Trophoblast cell (in vitro differentiated cells and primary cell): ENCODE results near the gene CHAF1B.
A peak's percentile ranks its signal among the peaks of the same experiment; 100 is the strongest.

Source experiments
- DNase-seq, 2 donors: peaks; one replicate each; pipeline ENCODE4 v3.0.0-alpha.2; 2016
- H2AFZ ChIP-seq: 2 replicates; pipeline ENCODE4 v1.6.1; 2013; ENCODE audit warnings: low read length, moderate library complexity, mild to moderate bottlenecking; ENCODE audit not compliant: insufficient read depth, poor library complexity
- H2AK5ac ChIP-seq: 2 replicates; pipeline ENCODE4 v1.6.1; 2013; ENCODE audit warnings: mild to moderate bottlenecking, low read length
- H2BK120ac ChIP-seq: 2 replicates; pipeline ENCODE4 v1.6.1; 2013; ENCODE audit warnings: low read length, mild to moderate bottlenecking, moderate library complexity; ENCODE audit not compliant: insufficient read depth, poor library complexity
- H2BK12ac ChIP-seq: 2 replicates; pipeline ENCODE4 v1.6.1; 2013; ENCODE audit warnings: mild to moderate bottlenecking, low read length, moderate library complexity
- H2BK5ac ChIP-seq: 2 replicates; pipeline ENCODE4 v1.6.1; 2013; ENCODE audit warnings: low read length, low read depth, moderate library complexity, mild to moderate bottlenecking; ENCODE audit not compliant: poor library complexity
- H3K14ac ChIP-seq: 2 replicates; pipeline ENCODE4 v1.6.1; 2013; ENCODE audit warnings: mild to moderate bottlenecking, low read length
- H3K18ac ChIP-seq: 2 replicates; pipeline ENCODE4 v1.6.1; 2013; ENCODE audit warnings: mild to moderate bottlenecking, low read length
- H3K23ac ChIP-seq: 2 replicates; pipeline ENCODE4 v1.6.1; 2013; ENCODE audit warnings: low read length
- H3K27ac ChIP-seq: 2 replicates; pipeline ENCODE4 v1.5.1; 2013; ENCODE audit warnings: low read depth, mild to moderate bottlenecking, inconsistent platforms, low read length, moderate library complexity
- H3K27me3 ChIP-seq: 2 replicates; pipeline ENCODE4 v1.6.1; 2013; ENCODE audit warnings: inconsistent platforms, mild to moderate bottlenecking, low read length, moderate library complexity; ENCODE audit not compliant: insufficient read depth
- H3K36me3 ChIP-seq, 2 experiments: 1 replicate in 1 of 2; 2 replicates in 1 of 2; pipeline ENCODE4 v1.6.1; 2013; ENCODE audit warnings: low read length in 2 of 2, mild to moderate bottlenecking in 2 of 2, moderate library complexity in 1 of 2; ENCODE audit not compliant: insufficient read depth in 2 of 2, control insufficient read depth in 1 of 2
- H3K4ac ChIP-seq: 2 replicates; pipeline ENCODE4 v1.6.1; 2013; ENCODE audit warnings: low read depth, mild to moderate bottlenecking, low read length, moderate library complexity
- H3K4me1 ChIP-seq, 2 experiments: 1 replicate in 1 of 2; 2 replicates in 1 of 2; pipeline ENCODE4 v1.6.1; 2013; ENCODE audit warnings: low read length in 2 of 2, mild to moderate bottlenecking in 2 of 2, moderate library complexity in 1 of 2; ENCODE audit not compliant: insufficient read depth in 2 of 2, control insufficient read depth in 1 of 2
- H3K4me2 ChIP-seq: 2 replicates; pipeline ENCODE4 v1.6.1; 2013; ENCODE audit warnings: inconsistent platforms, mild to moderate bottlenecking, low read length, moderate library complexity
- H3K4me3 ChIP-seq: 2 replicates; pipeline ENCODE4 v1.5.1; 2013; ENCODE audit warnings: mild to moderate bottlenecking, low read depth, low read length, inconsistent platforms
- H3K79me1 ChIP-seq: one replicate; pipeline ENCODE4 v1.6.1; 2013; ENCODE audit warnings: low read length
- H3K79me2 ChIP-seq: 2 replicates; pipeline ENCODE4 v1.6.1; 2013; ENCODE audit warnings: low read length, mild to moderate bottlenecking; ENCODE audit not compliant: control insufficient read depth, insufficient read depth, poor library complexity
- H3K9ac ChIP-seq: 2 replicates; pipeline ENCODE4 v1.6.1; 2013; ENCODE audit warnings: mild to moderate bottlenecking, low read length
- H3K9me3 ChIP-seq: 2 replicates; pipeline ENCODE4 v1.6.1; 2013; ENCODE audit warnings: low read depth, mild to moderate bottlenecking, control low read depth, inconsistent platforms, low read length; ENCODE audit not compliant: insufficient read depth
- H4K12ac ChIP-seq: 2 replicates; pipeline ENCODE4 v1.6.1; 2013; ENCODE audit warnings: low read depth, mild to moderate bottlenecking, low read length, moderate library complexity
- H4K8ac ChIP-seq: 2 replicates; pipeline ENCODE4 v1.6.1; 2013; ENCODE audit warnings: low read depth, mild to moderate bottlenecking, low read length, moderate library complexity
- H4K91ac ChIP-seq: one replicate; pipeline ENCODE4 v1.6.1; 2013; ENCODE audit warnings: low read depth, mild to moderate bottlenecking, low read length, moderate library complexity
- WGBS: extraction: QIAGEN DNeasy Blood & Tissue Kit; methylation state at CpG from one replicate; pipeline ENCODE4 v1.1.7; 2013; ENCODE audit warnings: missing lambda C conversion rate; ENCODE audit not compliant: insufficient read length, insufficient coverage; ENCODE audit errors: extremely low coverage; 5-methylcytosine and 5-hydroxymethylcytosine counted together

Gene CHAF1B

GRCh38 chr21:36419996-36420395 lies 34.8 kb downstream of the CHAF1B start:
- no peak overlapping the region for H3K23ac ChIP-seq
- WGBS, result no CpG with 5 or more reads among the region's 8 CpGs
- no peak overlapping the region for H2BK12ac ChIP-seq
- no peak overlapping the region for H3K4me2 ChIP-seq
- peaks cover 5 to 10% of the 10 kb centered on the region in 2 experiments for H3K4me1 ChIP-seq
- H3K4ac ChIP-seq, result no peak overlapping the region
- no peak overlapping the region for H2BK5ac ChIP-seq
- H2AFZ ChIP-seq, result no peak overlapping the region
- H3K9me3 ChIP-seq, result no peaks in the 10 kb centered on the region
- H4K91ac ChIP-seq, result no peak overlapping the region
- H3K14ac ChIP-seq, result no peak overlapping the region
- H2BK120ac ChIP-seq, result no peak overlapping the region
- no peaks in the 10 kb centered on the region for H3K79me1 ChIP-seq
- H3K36me3 ChIP-seq, result peaks cover 7 to 15% of the 10 kb centered on the region in 2 experiments
- H3K27me3 ChIP-seq, result no peaks in the 10 kb centered on the region
- DNase-seq, result peak; percentile 87 to 92
- H4K12ac ChIP-seq, result no peak overlapping the region
- H3K79me2 ChIP-seq, result no peaks in the 10 kb centered on the region
- H2AK5ac ChIP-seq, result no peak overlapping the region
- no peak overlapping the region for H3K9ac ChIP-seq
- no peak overlapping the region for H3K4me3 ChIP-seq
- H3K27ac ChIP-seq, result no peak overlapping the region
- no peak overlapping the region for H4K8ac ChIP-seq
- H3K18ac ChIP-seq, result no peak overlapping the region

DNA sequence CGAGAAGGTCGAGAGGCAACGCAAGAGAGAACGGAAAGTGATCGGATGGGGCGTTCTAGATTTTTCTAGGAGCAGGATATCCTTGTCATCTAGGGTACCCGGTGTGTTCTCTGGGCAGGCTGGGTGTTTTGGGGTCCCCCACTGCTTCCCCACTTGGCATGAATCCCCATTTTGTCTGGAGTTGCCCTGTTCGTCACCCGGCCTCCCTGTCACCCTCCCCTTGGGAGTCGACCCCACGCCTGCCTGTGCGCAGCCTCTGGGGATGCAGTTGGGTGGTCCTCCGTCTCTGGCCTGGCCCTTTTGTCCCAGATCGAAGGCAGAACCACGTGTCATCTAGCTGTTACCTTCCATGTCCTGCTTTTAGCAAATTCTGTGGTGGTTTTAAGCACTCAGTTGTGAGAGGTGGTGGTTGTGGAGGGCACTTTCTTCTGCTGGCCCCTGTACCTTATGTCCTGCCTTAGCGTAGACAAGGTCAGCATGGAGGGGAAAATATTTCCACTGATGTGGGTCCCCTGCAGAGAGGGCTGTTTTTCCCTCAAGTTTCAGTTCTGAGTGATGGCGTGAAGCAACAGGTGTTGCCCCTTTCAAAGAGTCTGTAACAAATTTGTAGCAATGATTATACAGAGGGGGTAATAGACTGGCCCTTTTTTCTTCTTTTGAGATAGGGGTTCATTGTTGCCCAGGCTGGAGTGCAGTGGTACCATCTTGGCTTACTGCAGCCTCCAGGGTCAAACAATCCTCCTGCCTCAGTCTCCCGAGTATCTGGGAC lies 35.6 kb downstream of the CHAF1B start:
- no peaks in the 10 kb centered on the region for H3K27me3 ChIP-seq
- H2BK5ac ChIP-seq, result no peak overlapping the region
- H3K9ac ChIP-seq, result no peak overlapping the region
- DNase-seq, result no peak
- no peak overlapping the region for H4K12ac ChIP-seq
- H3K4me3 ChIP-seq, result no peak overlapping the region
- no CpG with 5 or more reads among the region's 18 CpGs for WGBS
- no peak overlapping the region for H3K14ac ChIP-seq
- no peak overlapping the region for H2BK120ac ChIP-seq
- H4K8ac ChIP-seq, result no peak overlapping the region
- no peak overlapping the region for H2AK5ac ChIP-seq
- no peak overlapping the region for H2AFZ ChIP-seq
- peak overlapping the region; percentile 2 for H4K91ac ChIP-seq
- no peak overlapping the region for H3K4ac ChIP-seq
- H2BK12ac ChIP-seq, result no peak overlapping the region
- no peaks in the 10 kb centered on the region for H3K79me2 ChIP-seq
- H3K23ac ChIP-seq, result no peak overlapping the region
- no peaks in the 10 kb centered on the region for H3K9me3 ChIP-seq
- H3K27ac ChIP-seq, result no peak overlapping the region
- H3K79me1 ChIP-seq, result no peaks in the 10 kb centered on the region
- H3K36me3 ChIP-seq, result peaks cover 7 to 10% of the 10 kb centered on the region in 2 experiments
- H3K4me1 ChIP-seq, result peaks cover 7 to 15% of the 10 kb centered on the region in 2 experiments
- no peak overlapping the region for H3K4me2 ChIP-seq
- H3K18ac ChIP-seq, result no peak overlapping the region

- H3K4me2 ChIP-seq, result no peak overlapping the region
- peak overlapping the region; percentile 55 for H3K18ac ChIP-seq
- no peaks in the 10 kb centered on the region for H3K79me2 ChIP-seq
- no peak overlapping the region for H2AFZ ChIP-seq
- peak overlapping the region; percentile 31 for H2BK120ac ChIP-seq
- no peaks in the 10 kb centered on the region for H3K9me3 ChIP-seq
- DNase-seq, result peak; percentile 74 to 75
- no peak overlapping the region for H3K9ac ChIP-seq
- no peak overlapping the region for H3K4ac ChIP-seq
- peak overlapping the region; percentile 6 for H4K91ac ChIP-seq
- H3K27me3 ChIP-seq, result no peaks in the 10 kb centered on the region
- H3K23ac ChIP-seq, result no peak overlapping the region
- peak overlapping the region; percentile 22 for H4K8ac ChIP-seq
- no peak overlapping the region for H2BK5ac ChIP-seq
- WGBS, result no CpG with 5 or more reads among the region's 28 CpGs
- no peak overlapping the region for H4K12ac ChIP-seq
- H3K14ac ChIP-seq, result peak overlapping the region; percentile 3
- no peak overlapping the region for H2AK5ac ChIP-seq
- H2BK12ac ChIP-seq, result no peak overlapping the region
- H3K4me3 ChIP-seq, result no peak overlapping the region
- no peak overlapping the region for H3K27ac ChIP-seq
- H3K36me3 ChIP-seq, result peaks cover 3% of the 10 kb centered on the region in 2 experiments
- H3K79me1 ChIP-seq, result no peaks in the 10 kb centered on the region
- peaks cover 7 to 15% of the 10 kb centered on the region in 2 experiments for H3K4me1 ChIP-seq
Measured at GRCh38 chr21:36422279-36423098, 37.3 kb downstream of the CHAF1B start.

DNA sequence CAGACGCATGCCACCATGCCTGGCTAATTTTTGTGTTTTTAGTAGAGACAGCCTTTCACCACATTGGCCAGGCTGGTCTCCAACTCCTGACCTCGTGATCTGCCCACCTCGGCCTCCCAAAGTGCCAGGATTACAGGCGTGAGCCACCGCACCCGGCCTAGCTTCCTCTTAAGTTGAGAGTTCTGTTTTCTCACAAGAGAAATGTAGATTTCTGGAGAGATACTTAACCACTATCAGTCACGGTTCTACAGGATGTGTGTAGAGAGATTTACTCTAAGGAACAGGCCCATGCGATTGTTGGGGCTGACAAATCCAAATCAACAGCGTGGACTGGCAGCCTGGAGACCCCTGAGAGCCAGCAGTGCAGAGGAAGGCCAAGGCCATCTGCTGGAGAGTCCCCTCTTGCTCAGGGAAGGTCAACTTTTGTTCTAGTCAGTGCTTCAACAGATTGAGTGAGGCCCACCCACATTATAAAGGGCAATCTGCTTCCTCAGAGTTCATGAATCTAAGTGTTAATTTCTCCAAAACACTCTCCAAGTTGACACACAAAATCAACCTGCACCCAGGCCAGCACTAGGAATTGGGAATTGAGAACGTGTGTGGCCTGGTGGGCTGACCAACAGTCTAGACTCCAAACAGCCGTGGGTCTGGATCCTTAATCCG lies 38.7 kb downstream of the CHAF1B start:
- Histone ChIP-seq H3K36me3 (no peaks in the 10 kb centered on the region), H3K18ac (no peak overlapping the region), H3K4me1 (peaks cover 7 to 18% of the 10 kb centered on the region in 2 experiments)

More for the DNA sequence above, 38.7 kb downstream of the CHAF1B start:
- Histone ChIP-seq H3K79me2 (no peaks in the 10 kb centered on the region), H2BK5ac (no peak overlapping the region), H2AK5ac (peak overlapping the region; percentile 26), H2AFZ (no peak overlapping the region), H4K91ac (peak overlapping the region; percentile 53), H3K23ac (no peak overlapping the region), H3K79me1 (no peaks in the 10 kb centered on the region), H3K27me3 (no peaks in the 10 kb centered on the region), H3K9ac (no peak overlapping the region), H4K12ac (no peak overlapping the region), H2BK12ac (no peak overlapping the region), H3K27ac (no peak overlapping the region), H2BK120ac (no peak overlapping the region), H3K4ac (no peak overlapping the region), H3K9me3 (no peaks in the 10 kb centered on the region), H3K14ac (peak overlapping the region; percentile 8), H4K8ac (no peak overlapping the region), H3K4me2 (no peak overlapping the region), H3K4me3 (no peak overlapping the region)
- no CpG with 5 or more reads among the region's 12 CpGs for WGBS
- no peak for DNase-seq
